GM19397 (cell line): ENCODE data around the gene TMEFF1.

Experiments
- ATAC-seq: cut with Tn5 transposase; IDR thresholded peaks from one replicate; pipeline ENCODE4 v1.9.1; 2021; ENCODE audit warnings: mild to moderate bottlenecking, moderate library complexity; ENCODE audit not compliant: unreplicated experiment

The TMEFF1 gene

GRCh38 chr9:100447041-100447440 lies 25.9 kb upstream of the TMEFF1 start:
- no peak for ATAC-seq

DNA sequence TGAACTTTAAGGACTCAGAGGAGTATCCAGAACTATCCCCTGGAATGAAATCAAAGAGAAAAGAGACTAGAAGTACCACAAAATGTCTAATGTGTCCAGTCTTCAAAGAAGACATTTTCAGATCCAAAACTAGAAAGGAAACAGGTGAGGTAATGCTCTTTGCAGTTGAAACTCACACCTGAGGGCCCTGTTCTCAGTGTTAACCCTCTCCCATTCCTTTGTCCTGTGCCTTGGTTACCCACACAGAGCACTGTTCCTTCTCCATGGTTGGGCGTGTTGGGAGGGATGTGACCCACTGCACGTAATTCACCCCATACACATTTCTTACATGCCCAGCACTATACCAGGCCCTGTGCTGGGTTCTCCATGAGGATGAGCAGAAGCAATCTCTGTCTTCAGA lies 24.7 kb upstream of the TMEFF1 start:
- ATAC-seq: no peak

DNA sequence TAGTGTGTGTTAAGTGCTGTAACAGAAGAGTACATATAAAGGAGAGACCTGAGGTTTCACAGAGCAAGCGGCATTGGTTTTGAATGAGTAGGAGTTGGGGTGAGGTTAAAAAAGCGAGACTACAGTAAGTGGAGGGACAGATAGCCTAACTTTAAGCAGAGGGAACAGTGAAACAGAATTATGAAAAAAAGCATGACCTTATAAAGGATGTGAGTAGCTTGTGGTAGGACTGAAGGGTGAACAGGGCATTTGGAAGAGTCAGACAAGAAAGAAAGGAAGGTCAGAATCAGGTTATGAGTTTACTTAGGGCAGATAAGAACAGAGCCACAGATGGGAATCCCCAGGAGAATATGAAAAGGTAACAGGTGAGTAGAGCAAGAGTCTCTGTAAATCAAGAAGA lies 23.5 kb upstream of the TMEFF1 start:
- no peak for ATAC-seq

DNA sequence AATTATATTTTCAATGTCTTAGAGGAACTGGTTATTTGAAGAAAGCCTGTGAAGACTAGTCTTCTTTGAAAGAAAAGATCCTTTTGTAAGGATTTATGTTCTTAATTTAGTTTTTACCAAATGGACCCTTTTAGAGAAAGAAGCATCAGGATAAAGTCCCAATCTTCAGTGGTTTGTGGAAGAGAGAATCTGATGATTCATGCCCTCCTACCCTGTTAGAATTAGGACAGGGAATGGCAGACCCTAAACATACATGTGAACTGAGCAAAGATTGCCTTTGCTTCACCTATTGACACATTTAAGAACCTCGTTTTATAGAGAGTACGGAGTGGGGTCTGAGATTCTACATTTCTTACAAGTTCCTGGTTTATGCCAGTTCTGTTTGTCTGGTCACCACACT lies 20.1 kb upstream of the TMEFF1 start:
- no peak for ATAC-seq

GRCh38 chr9:100455470-100455869 lies 17.5 kb upstream of the TMEFF1 start:
- ATAC-seq: no peak

GRCh38 chr9:100457517-100457916 lies 15.4 kb upstream of the TMEFF1 start:
- no peak for ATAC-seq

DNA sequence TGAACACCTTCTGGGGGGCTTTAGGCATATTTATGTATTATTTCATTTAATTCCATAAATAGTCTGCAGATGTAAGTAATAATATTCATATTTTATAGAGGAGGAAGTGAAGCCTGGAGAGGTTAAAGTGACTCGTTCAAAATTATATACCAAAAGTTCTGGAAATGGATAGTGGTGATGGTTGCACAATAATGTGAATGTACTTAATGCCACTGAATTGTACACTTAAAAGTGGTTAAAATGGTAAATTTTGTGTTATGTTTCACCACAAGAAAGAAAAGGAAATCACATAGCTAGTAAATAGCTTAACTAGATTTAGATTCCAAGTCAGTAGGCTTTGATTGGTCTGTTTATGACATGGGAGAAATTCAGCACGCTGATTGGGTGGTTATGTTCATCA lies 13.0 kb upstream of the TMEFF1 start:
- no peak for ATAC-seq

- ATAC-seq: no peak
Measured at GRCh38 chr9:100465274-100465673, 7.7 kb upstream of the TMEFF1 start.

GRCh38 chr9:100465761-100466160 lies 7.2 kb upstream of the TMEFF1 start:
- no peak for ATAC-seq

DNA sequence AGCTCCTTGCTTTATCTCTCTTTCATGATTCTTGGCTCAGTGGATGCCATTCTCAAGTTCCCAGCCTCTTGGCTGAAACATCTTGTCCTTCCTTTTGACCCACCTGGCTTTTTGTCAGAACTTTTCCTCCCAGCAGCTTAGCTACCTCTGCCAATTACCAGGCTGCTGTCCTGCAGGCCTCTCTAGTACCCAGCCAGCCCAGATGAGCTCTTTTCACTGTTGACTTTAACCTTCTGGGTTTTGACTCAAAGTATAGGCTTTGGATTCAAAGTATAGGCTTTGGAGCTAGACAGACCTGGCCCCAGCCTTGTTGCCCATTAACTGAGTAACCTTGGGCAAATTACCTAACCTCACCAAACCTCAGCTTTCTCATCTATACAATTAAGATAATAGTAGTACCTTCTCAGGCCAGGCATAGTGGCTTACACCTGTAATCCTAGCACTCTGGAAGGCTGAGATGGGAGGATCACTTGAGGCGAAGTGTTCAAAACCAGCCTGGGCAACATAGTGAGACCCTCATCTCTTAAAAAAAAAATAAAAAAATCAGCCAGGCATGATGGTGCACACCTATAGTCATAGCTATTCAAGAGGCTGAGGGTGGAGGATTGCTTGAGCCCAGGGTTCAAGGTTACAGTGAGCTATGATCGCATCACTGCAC lies 6.6 kb upstream of the TMEFF1 start:
- no peak for ATAC-seq

- no peak for ATAC-seq
Measured at GRCh38 chr9:100466829-100467221, 6.1 kb upstream of the TMEFF1 start.

GRCh38 chr9:100468041-100468440 lies 4.9 kb upstream of the TMEFF1 start:
- ATAC-seq: no peak

DNA sequence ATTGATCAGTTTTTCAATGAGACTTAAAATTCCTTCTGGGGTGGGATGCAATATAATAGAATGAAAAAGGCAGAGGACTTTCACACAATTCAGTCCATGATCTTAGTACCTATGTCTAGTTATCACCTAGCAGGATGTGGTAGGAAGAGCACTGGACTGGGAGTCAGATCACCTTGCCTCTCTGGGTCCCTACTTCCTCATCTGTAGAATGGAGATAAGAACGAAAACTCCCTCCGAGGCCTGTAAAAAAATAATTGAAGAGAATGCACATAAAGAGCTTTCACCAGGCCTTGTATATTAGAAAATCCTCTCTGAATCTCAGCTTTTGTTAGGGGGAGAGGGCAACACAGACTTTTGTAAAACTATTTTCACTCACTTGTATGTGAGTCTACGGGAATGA lies 681 bp upstream of the TMEFF1 start:
- no peak for ATAC-seq

- peak; percentile 62 for ATAC-seq
Measured at GRCh38 chr9:100473276-100474081, 530 bp downstream of the TMEFF1 start.

GRCh38 chr9:100474082-100474923 lies 1.4 kb downstream of the TMEFF1 start:
- no peak for ATAC-seq

DNA sequence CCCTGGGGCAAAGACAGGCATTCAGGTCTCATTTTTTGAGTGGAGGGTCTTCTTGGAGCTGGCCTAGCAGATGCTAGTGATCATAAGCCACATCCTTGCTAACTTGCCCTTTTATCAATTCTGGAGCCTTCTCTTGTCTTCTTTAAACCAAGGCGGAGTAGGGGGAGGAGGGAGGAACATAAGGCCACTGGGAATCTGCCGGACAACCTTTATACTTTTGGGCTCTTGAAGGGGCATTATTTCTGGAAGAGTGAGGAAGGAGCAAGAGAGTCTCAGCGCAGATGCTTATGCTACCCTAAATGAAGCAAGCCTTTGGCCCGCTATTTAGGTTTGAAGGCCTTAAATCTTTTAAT lies 2.0 kb downstream of the TMEFF1 start:
- ATAC-seq: no peak

DNA sequence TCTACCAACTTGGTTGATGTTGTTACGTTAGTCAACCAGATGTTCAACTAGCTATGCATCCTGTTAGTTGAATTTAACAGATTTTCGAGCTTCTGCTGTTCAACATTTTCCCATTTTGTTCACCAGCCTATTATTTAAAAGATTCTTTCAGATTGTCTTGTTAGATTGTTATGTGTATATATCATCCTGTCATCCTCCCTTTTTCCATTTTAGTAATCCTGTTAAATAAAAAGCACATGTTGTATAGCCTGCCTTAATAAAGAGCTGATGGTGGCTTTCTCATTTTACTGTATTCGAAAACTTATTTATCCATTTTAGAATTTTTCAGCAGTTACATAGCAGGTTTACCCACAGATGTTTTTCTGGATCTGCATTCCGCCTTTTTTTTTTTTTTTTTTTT lies 4.3 kb downstream of the TMEFF1 start:
- no peak for ATAC-seq

DNA sequence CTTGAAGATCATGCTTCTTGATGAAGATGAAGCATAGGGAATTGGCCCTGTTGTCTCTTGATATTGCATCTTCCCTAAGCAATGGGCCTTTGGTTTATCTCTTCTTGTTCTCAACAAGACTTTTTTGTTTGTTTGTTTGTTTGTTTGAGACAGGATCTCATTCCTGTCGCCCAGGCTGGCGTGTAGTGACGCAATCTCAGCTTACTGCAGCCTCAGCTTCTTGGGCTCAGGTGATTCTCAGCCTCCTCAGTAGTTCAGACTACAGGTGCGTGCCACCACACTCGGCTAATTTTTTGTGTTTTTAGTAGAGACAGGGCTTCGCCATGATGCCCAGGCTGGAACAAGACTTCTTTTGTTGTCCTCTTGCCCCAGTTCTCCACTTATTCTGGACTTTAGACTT lies 5.2 kb downstream of the TMEFF1 start:
- no peak for ATAC-seq

GRCh38 chr9:100479820-100480219 lies 6.9 kb downstream of the TMEFF1 start:
- no peak for ATAC-seq

DNA sequence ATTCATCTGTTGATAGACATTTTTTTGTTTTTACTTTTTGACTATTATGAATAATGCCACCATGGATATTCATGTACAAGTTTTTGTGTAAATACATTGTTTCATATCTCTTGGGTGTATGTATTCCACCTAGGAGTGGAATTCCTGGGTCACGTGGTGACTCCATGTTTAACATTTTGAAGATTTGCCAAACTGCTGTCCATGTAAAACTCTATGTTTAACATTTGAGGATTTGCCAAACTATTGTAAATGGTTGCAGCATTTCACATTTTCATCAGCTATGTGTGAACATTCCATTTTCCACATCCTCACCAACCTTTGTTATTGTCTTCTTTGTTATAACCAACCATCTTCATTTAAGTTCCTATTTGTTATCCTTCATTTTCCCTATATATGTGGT lies 12.2 kb downstream of the TMEFF1 start:
- no peak for ATAC-seq

DNA sequence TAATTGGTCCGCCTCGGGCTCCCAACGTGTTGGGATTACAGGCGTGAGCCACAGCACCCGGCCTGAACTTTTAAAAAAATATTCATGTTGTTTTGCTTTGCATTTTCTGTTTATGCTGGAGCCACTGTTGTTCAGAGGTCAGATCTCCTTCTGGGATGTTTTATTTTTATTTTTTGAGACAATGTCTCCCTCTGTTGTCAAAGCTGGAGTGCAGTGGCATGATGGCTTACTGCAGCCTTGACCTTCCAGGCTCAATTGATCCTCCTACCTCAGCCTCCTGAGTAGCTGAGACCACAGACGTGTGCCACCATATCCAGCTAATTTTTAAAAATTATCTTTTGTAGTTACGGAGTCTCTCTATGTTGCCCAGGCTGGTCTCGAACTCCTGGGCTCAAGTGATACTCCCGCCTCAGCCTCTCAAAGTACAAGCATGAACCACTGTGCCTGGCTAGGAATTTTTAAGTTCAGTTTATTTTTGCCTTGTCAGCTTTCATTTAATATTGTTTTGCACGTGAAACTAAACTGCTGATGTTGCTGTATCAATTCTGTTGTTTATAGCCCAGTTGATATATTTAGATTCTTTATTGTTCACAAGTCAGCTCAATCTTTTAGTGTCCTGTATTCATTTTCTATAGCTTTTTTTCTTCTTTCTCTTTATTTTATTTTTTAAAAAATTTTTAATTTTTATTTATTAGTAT lies 13.7 kb downstream of the TMEFF1 start:
- ATAC-seq: no peak
